Adrenal gland (tissue), 12 donors: ENCODE results near the gene PSMD8. TPM values are rescaled to one million over a fixed set of nuclear protein-coding genes. Genes with fewer than 3 reads are reported as not detected.

ENCODE experiments used
- DNase-seq, 7 donors: peaks; one replicate each; pipeline ENCODE4 v3.0.0-alpha.2; 2019 to 2020
- H3K27ac ChIP-seq, 5 donors: fragments of 200-600 bp; sonication (generic) in 4 of 5; 1 replicate in 3 of 5; 2 replicates in 2 of 5; pipeline versions ENCODE4 v1.5.1 to v1.8.0; 2016 to 2020; ENCODE audit warnings: mild to moderate bottlenecking in 1 of 5
- H3K27me3 ChIP-seq: fragments of 200-600 bp; 2 replicates; pipeline ENCODE4 v1.8.0; 2021
- H3K36me3 ChIP-seq, 2 donors: fragments of 200-600 bp; replicated peaks in 1 of 2; 1 replicate in 1 of 2; 2 replicates in 1 of 2; pipeline versions ENCODE4 v1.5.1 to v1.8.0; 2018 to 2022
- H3K4me1 ChIP-seq, 2 donors: fragments of 200-600 bp; replicated peaks in 1 of 2; 1 replicate in 1 of 2; 2 replicates in 1 of 2; pipeline versions ENCODE4 v1.5.1 to v1.8.0; 2018 to 2021
- H3K4me3 ChIP-seq, 4 donors: fragments of 200-600 bp; sonication (generic) in 3 of 4; one replicate each; pipeline ENCODE4 v1.5.1; 2016 to 2018
- H3K9me3 ChIP-seq, 3 donors: fragments of 200-600 bp; sonication (generic) in 1 of 3; replicated peaks in 1 of 3; 1 replicate in 2 of 3; 2 replicates in 1 of 3; pipeline versions ENCODE4 v1.5.1 to v1.8.0; 2016 to 2021
- CTCF ChIP-seq, 6 experiments: fragments of 450-650 bp in 4 of 6; fragments of 200-600 bp in 2 of 6; sonication (generic) in 1 of 6; IDR thresholded peaks; 1 replicate in 5 of 6; 2 replicates in 1 of 6; pipeline versions ENCODE4 v1.5.1 to v1.8.0; 2016 to 2021; ENCODE audit warnings: antibody characterized with exemption in 6 of 6, mild to moderate bottlenecking in 2 of 6, moderate library complexity in 1 of 6
- POLR2A ChIP-seq, 2 donors: fragments of 450-650 bp; IDR thresholded peaks; one replicate each; pipeline ENCODE4 v1.6.1; 2017; ENCODE audit warnings: antibody characterized with exemption in 2 of 2, mild to moderate bottlenecking in 2 of 2, moderate library complexity in 1 of 2
- WGBS, 4 donors: extraction: QIAGEN DNeasy Blood & Tissue Kit in 2 of 4; methylation state at CpG; one replicate each; pipeline versions ENCODE4 v1.1.5 to v1.1.7; 2013 to 2017; 5-methylcytosine and 5-hydroxymethylcytosine counted together
- intact Hi-C, 2 donors: fragments of 100-400 bp; cut with DNase I; formaldehyde crosslinking; loops; one replicate each; pipeline versions ENCODE4 v1.14.1 to v1.15.0; 2022 to 2023
- polyA plus RNA-seq, 3 donors: library from polyadenylated mRNA; stranded (reverse); fragments of 200-250 nt in 2 of 3; fragments of 350-450 nt in 1 of 3; fragmentation: Illumina TruSeq in 1 of 3; extraction: RNeasy Lipid Tissue Mini Kit (QIAGEN cat#74804) in 1 of 3; gene quantifications; one replicate each; pipeline ENCODE4 v1.2.3, GENCODE V29; 2013 to 2014
- total RNA-seq, 9 donors: library from RNA; depleted of rRNA in 4 of 9; stranded (reverse); fragments of >200 nt in 4 of 9; fragments of 120-200 nt in 1 of 9; fragmentation: NEBNext Ultra II Directional in 1 of 9; extraction: Animal tissue kit (Norgen Biotek cat#: 25700) in 1 of 9; gene quantifications; one replicate each; pipeline versions ENCODE4 v1.1.0 to v1.2.4, GENCODE V29; 2013 to 2023
- donor health status: healthy with polysubstance abuse.
- donor health status: Bipolar disorder and iron deficiency.
- donor health status: DM: yes; HTN: yes; CAD: no.
- donor health status: DM: no; HTN: no; CAD: no.
- donor health status: DM: no; HTN: no; CAD: no.
- donor health status: DM: yes; HTN: yes; CAD: no.

Gene PSMD8
- total and polyA plus RNA-seq, 12 donors, result 53.1 to 330 (median 205) TPM

DNA sequence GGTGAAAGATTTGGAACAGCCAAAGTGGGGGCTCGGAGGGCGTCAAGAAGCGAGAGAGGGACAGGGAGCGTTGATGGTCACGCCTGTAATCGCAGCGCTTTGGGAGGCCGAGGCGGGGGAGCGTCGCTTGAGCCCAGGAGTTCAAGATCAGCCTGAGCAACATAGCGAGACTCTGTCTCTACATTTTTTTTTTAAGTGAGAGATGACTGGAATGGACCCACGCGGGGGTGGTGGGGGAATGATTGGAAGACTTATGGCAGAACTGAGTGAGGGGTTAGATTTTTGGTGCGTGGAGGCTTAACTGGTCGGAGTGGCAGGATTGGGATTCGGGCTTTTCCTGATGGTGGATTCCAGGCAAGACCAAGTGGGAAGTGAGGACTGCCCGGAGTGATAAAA, 725 bp downstream of the PSMD8 start:
- no peak for TF ChIP-seq POLR2A (IDR thresholded peaks at IDR 0.05)
- TF ChIP-seq CTCF (IDR thresholded peaks at IDR 0.05), result no peak
- Histone ChIP-seq H3K27me3 (no peaks in the 10 kb centered on the region), H3K27ac (peak overlapping the region in 4 of 5 donors; percentile 75 to 95 (median 89)), H3K4me3 (peak overlapping the region; percentile 26 to 76 (median 67)), H3K4me1 (peaks cover 13 to 21% of the 10 kb centered on the region in 2 donors), H3K36me3 (peaks cover 0 to 20% of the 10 kb centered on the region in 2 donors), H3K9me3 (no peaks in the 10 kb centered on the region)
- intact Hi-C loops, result no loop called here
- WGBS, 4 donors, result 1 to 4% (median 2%) methylated on average over 18 of the region's 18 CpGs
- DNase-seq, result no peak

- H3K27me3 ChIP-seq, result no peaks in the 10 kb centered on the region
- peaks cover 0 to 24% of the 10 kb centered on the region in 2 donors for H3K36me3 ChIP-seq
- WGBS, 4 donors, result 58 to 78% (median 73%) methylated on average over 3 to 5 of the region's 5 CpGs
- no peak overlapping the region for H3K27ac ChIP-seq
- intact Hi-C loops, result no loop called here
- H3K9me3 ChIP-seq, result no peaks in the 10 kb centered on the region
- no peak for DNase-seq
- peak overlapping the region in 2 of 4 donors; percentile 9 to 76 for H3K4me3 ChIP-seq
- H3K4me1 ChIP-seq, result peaks cover 13 to 21% of the 10 kb centered on the region in 2 donors
- no peak for TF ChIP-seq POLR2A (IDR thresholded peaks at IDR 0.05)
- TF ChIP-seq CTCF (IDR thresholded peaks at IDR 0.05), result no peak
These were observed 1.4 kb downstream of the PSMD8 start for GRCh38 chr19:38375748-38376147.

DNA sequence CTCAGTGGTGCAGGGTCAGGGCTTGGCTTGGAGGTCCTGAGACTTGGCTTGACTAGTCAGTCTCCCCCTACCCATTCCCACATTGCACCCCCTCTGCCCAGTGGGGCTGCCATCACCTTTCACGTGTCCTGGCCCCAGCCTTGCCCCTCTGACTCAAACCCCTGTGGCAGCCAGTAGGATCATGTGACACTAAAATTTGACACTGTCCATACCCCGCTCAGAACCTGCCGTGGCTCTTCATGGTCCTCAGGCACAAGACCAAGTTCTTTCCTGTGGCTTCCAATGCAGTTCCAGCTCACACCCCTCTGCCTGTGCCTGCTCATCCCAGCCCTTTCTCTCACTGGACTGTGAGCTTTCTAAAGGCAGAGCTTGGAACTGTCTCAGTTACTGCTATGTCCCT, 2.2 kb downstream of the PSMD8 start:
- H3K27ac ChIP-seq, result no peak overlapping the region
- no peaks in the 10 kb centered on the region for H3K9me3 ChIP-seq
- no peak for DNase-seq
- TF ChIP-seq CTCF (IDR thresholded peaks at IDR 0.05), result no peak
- TF ChIP-seq POLR2A (IDR thresholded peaks at IDR 0.05), result no peak
- no peaks in the 10 kb centered on the region for H3K27me3 ChIP-seq
- no peak overlapping the region for H3K4me3 ChIP-seq
- peaks cover 0 to 32% of the 10 kb centered on the region in 2 donors for H3K36me3 ChIP-seq
- 63 to 84% (median 71%) methylated on average over 3 of the region's 3 CpGs for WGBS, 4 donors
- intact Hi-C loops, result no loop called here
- H3K4me1 ChIP-seq, result peaks cover 13 to 21% of the 10 kb centered on the region in 2 donors

- no peak overlapping the region for H3K27ac ChIP-seq
- H3K36me3 ChIP-seq, result peaks cover 0 to 37% of the 10 kb centered on the region in 2 donors
- no peaks in the 10 kb centered on the region for H3K9me3 ChIP-seq
- no peak for DNase-seq
- no peak for TF ChIP-seq CTCF (IDR thresholded peaks at IDR 0.05)
- TF ChIP-seq POLR2A (IDR thresholded peaks at IDR 0.05), result no peak
- no peak overlapping the region for H3K4me3 ChIP-seq
- WGBS, 4 donors, result 92 to 100% (median 97%) methylated on average over 4 of the region's 4 CpGs
- H3K4me1 ChIP-seq, result peaks cover 13 to 21% of the 10 kb centered on the region in 2 donors
- H3K27me3 ChIP-seq, result no peaks in the 10 kb centered on the region
- intact Hi-C loops, result no loop called here
These were observed 2.7 kb downstream of the PSMD8 start for GRCh38 chr19:38377052-38377451.
